ENCODE measurements around the gene TADA1.

The TADA1 gene

GRCh38 chr1:166918088-166918955 is 42.3 kb upstream of the TADA1 start:
- H3K9me3 ChIP-seq, result no peaks in the 10 kb centered on the region
- H3K27ac ChIP-seq, result no peak overlapping the region
- DNase-seq, result no peak
- H3K4me1 ChIP-seq, result peaks cover 0 to 12% (median 11%) of the 10 kb centered on the region in 4 donors
- no peaks in the 10 kb centered on the region for H3K36me3 ChIP-seq
- intact Hi-C loops (cut with DNase I; ENCODE audit: low total_unique reads), result no loop called here
- no peak for TF ChIP-seq CTCF (IDR thresholded peaks at IDR 0.05)
- H3K27me3 ChIP-seq, result peaks cover 0 to 39% of the 10 kb centered on the region in 2 donors
- H3K4me3 ChIP-seq, result no peak overlapping the region

- TF ChIP-seq CTCF (IDR thresholded peaks at IDR 0.05), result no peak
Observed at GRCh38 chr1:166915941-166916340, 39.9 kb upstream of the TADA1 start.

GRCh38 chr1:166915042-166915441 is 39.0 kb upstream of the TADA1 start:
- Histone ChIP-seq H3K36me3 (no peaks in the 10 kb centered on the region), H3K27ac (no peak overlapping the region), H3K27me3 (peaks cover 0 to 19% of the 10 kb centered on the region in 2 donors), H3K9me3 (no peaks in the 10 kb centered on the region), H3K4me1 (no peaks in the 10 kb centered on the region), H3K4me3 (no peak overlapping the region)
- DNase-seq, result no peak
- no peak for TF ChIP-seq CTCF (IDR thresholded peaks at IDR 0.05)
- intact Hi-C loops (cut with DNase I; ENCODE audit: low total_unique reads), result no loop called here

More at GRCh38 chr1:166915941-166916340, 39.9 kb upstream of the TADA1 start:
- no peak overlapping the region for H3K27ac ChIP-seq
- H3K27me3 ChIP-seq, result peaks cover 0 to 28% of the 10 kb centered on the region in 2 donors
- H3K4me3 ChIP-seq, result no peak overlapping the region
- no peaks in the 10 kb centered on the region for H3K36me3 ChIP-seq
- intact Hi-C loops (cut with DNase I; ENCODE audit: low total_unique reads), result no loop called here
- no peak for DNase-seq
- peaks cover 0 to 9% (median 7%) of the 10 kb centered on the region in 4 donors for H3K4me1 ChIP-seq
- H3K9me3 ChIP-seq, result no peaks in the 10 kb centered on the region

GRCh38 chr1:166914111-166914510 is 38.0 kb upstream of the TADA1 start:
- H3K9me3 ChIP-seq, result no peaks in the 10 kb centered on the region
- H3K36me3 ChIP-seq, result no peaks in the 10 kb centered on the region
- intact Hi-C loops (cut with DNase I; ENCODE audit: low total_unique reads), result no loop called here
- H3K27ac ChIP-seq, result no peak overlapping the region
- DNase-seq, result no peak
- H3K4me1 ChIP-seq, result no peaks in the 10 kb centered on the region
- no peak overlapping the region for H3K4me3 ChIP-seq
- no peak for TF ChIP-seq CTCF (IDR thresholded peaks at IDR 0.05)
- H3K27me3 ChIP-seq, result peaks cover 0 to 13% of the 10 kb centered on the region in 2 donors

GRCh38 chr1:166911624-166912023 is 35.6 kb upstream of the TADA1 start:
- peaks cover 0 to 2% (median 0%) of the 10 kb centered on the region in 4 donors for H3K4me1 ChIP-seq
- intact Hi-C loops (cut with DNase I; ENCODE audit: low total_unique reads), result no loop called here
- no peak for DNase-seq
- no peak for TF ChIP-seq CTCF (IDR thresholded peaks at IDR 0.05)
- no peaks in the 10 kb centered on the region for H3K27me3 ChIP-seq
- H3K4me3 ChIP-seq, result no peak overlapping the region
- no peaks in the 10 kb centered on the region for H3K9me3 ChIP-seq
- no peaks in the 10 kb centered on the region for H3K36me3 ChIP-seq
- H3K27ac ChIP-seq, result no peak overlapping the region

Data from tibial artery (tissue), 4 donors.